ENCODE measurements around the gene HIPK2. TPM values are rescaled to one million over a fixed set of nuclear protein-coding genes. Genes with fewer than 3 reads are reported as not detected.

Gene HIPK2
- total and polyA plus RNA-seq, 8 donors: 3.4 to 103 (median 38.6) TPM

- 68 to 76% (median 72%) methylated on average over 3 of the region's 3 CpGs for WGBS, 5 donors
- Histone ChIP-seq H3K36me3 (peaks cover 57 to 100% (median 100%) of the 10 kb centered on the region in 4 donors), H3K9me3 (no peaks in the 10 kb centered on the region), H3K27me3 (no peaks in the 10 kb centered on the region), H3K4me1 (no peaks in the 10 kb centered on the region), H3K4me3 (no peak overlapping the region), H3K27ac (no peak overlapping the region)
- TF ChIP-seq POLR2AphosphoS5 (IDR thresholded peaks at IDR 0.05) (no peak), POLR2A (IDR thresholded peaks at IDR 0.05) (no peak), EP300 (IDR thresholded peaks at IDR 0.05) (no peak), CTCF (IDR thresholded peaks at IDR 0.05) (no peak)
- intact Hi-C loops (cut with DNase I; ENCODE audit: low total_unique reads): no loop called here
- no peak for DNase-seq
Measured at GRCh38 chr7:139591550-139592195, 186.1 kb downstream of the HIPK2 start.

DNA sequence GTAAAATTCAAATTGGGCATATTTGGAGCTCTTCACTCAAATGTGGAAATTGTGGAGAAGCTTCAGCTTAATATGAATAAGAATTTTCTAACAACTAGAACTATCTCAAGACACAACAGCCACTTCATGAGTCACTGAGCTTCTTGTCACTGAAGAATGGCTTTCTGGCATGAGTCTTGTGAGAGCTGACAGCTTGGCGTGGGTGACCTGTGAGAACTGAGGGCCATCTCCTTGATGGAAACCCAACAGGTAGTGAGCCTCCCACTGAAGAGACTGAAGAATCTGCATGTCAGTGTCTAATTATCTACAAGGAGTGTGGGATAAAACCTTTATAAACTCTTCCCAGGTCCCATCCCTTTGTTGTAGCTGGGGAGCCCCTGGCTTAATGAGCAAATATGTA is 188.3 kb downstream of the HIPK2 start:
- Histone ChIP-seq H3K27ac (no peak overlapping the region), H3K36me3 (peaks cover 44 to 100% (median 98%) of the 10 kb centered on the region in 4 donors), H3K4me3 (no peak overlapping the region), H3K4me1 (no peaks in the 10 kb centered on the region), H3K9me3 (no peaks in the 10 kb centered on the region), H3K27me3 (no peaks in the 10 kb centered on the region)
- WGBS, 5 donors: 86 to 100% (median 93%) methylated on average over 1 of the region's 1 CpG
- intact Hi-C loops (cut with DNase I; ENCODE audit: low total_unique reads): no loop called here
- no peak for TF ChIP-seq EP300 (IDR thresholded peaks at IDR 0.05)
- no peak for TF ChIP-seq POLR2AphosphoS5 (IDR thresholded peaks at IDR 0.05)
- TF ChIP-seq POLR2A (IDR thresholded peaks at IDR 0.05): no peak
- TF ChIP-seq CTCF (IDR thresholded peaks at IDR 0.05): no peak
- no peak for DNase-seq

GRCh38 chr7:139588632-139589031 is 189.2 kb downstream of the HIPK2 start:
- H3K4me3 ChIP-seq: no peak overlapping the region
- peaks cover 47 to 100% (median 98%) of the 10 kb centered on the region in 4 donors for H3K36me3 ChIP-seq
- H3K27ac ChIP-seq: no peak overlapping the region
- H3K4me1 ChIP-seq: no peaks in the 10 kb centered on the region
- intact Hi-C loops (cut with DNase I; ENCODE audit: low total_unique reads): no loop called here
- no peaks in the 10 kb centered on the region for H3K27me3 ChIP-seq
- WGBS, 5 donors: 72 to 82% (median 74%) methylated on average over 7 of the region's 7 CpGs
- no peaks in the 10 kb centered on the region for H3K9me3 ChIP-seq
- TF ChIP-seq CTCF (IDR thresholded peaks at IDR 0.05): no peak
- peak in 1 of 3 donors; percentile 10 for TF ChIP-seq POLR2AphosphoS5 (IDR thresholded peaks at IDR 0.05)
- DNase-seq: peak; percentile 20 to 54

DNA sequence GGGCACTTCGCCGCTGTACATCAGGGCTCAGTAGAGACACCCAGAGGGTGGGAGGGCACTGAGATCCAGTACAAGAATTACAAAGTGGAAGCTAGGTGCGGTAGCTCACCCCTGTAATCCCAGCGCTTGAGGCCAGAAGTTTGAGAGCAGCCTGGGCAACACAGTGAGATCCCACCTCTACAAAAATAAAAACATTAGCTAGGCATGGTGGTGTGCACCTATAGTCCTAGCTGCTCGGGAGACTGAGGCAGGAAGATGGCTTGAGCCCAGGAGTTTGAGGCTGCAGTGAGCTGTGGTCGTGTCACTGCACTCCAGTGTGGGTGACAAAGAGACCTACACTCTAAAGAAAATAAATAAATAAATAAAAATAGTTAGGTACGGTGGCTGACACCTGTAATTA is 190.3 kb downstream of the HIPK2 start:
- no peaks in the 10 kb centered on the region for H3K27me3 ChIP-seq
- H3K27ac ChIP-seq: no peak overlapping the region
- DNase-seq: peak in 1 of 2 donors; percentile 16
- intact Hi-C loops (cut with DNase I; ENCODE audit: low total_unique reads): no loop called here
- TF ChIP-seq CTCF (IDR thresholded peaks at IDR 0.05) (no peak), EP300 (IDR thresholded peaks at IDR 0.05) (no peak), POLR2A (IDR thresholded peaks at IDR 0.05) (no peak), POLR2AphosphoS5 (IDR thresholded peaks at IDR 0.05) (no peak)
- WGBS, 5 donors: 94 to 97% (median 95%) methylated on average over 7 of the region's 7 CpGs
- peaks cover 48 to 100% (median 98%) of the 10 kb centered on the region in 4 donors for H3K36me3 ChIP-seq
- H3K4me3 ChIP-seq: no peak overlapping the region
- H3K4me1 ChIP-seq: no peaks in the 10 kb centered on the region
- no peaks in the 10 kb centered on the region for H3K9me3 ChIP-seq

Measured in stomach (tissue), 9 donors.